ENCODE data around the gene MFSD11.
"Not testable (repeated sequence)": the region's sequence is repeated elsewhere in the genome, so short reads cannot be mapped to it uniquely, and the experiment has no call there.

Gene MFSD11

GRCh38 chr17:76775021-76775600 lies 37.2 kb downstream of the MFSD11 start:
- no peak for TF ChIP-seq CTCF (IDR thresholded peaks at IDR 0.05; ENCODE audit: insufficient read depth, low read length, missing control alignments)
- POLR2A ChIA-PET, result interaction anchor here (0.5 kb wide), 1 partner anchor 30 kb away, joined by 5 read pairs; no protein-coding TSS in a partner anchor
- DNase-seq (ENCODE audit: low read depth, low spot score), result no peak
- no peak overlapping the region for H3K4me3 ChIP-seq (ENCODE audit: low read depth, low read length)
- CTCF ChIA-PET, result interaction anchor here (0.9 to 1.2 kb wide), 2 partner anchors 252 to 281 kb away, joined by 3 read pairs; no protein-coding TSS in a partner anchor

GRCh38 chr17:76781056-76781982 lies 43.4 kb downstream of the MFSD11 start:
- no peak for TF ChIP-seq CTCF (IDR thresholded peaks at IDR 0.05; ENCODE audit: insufficient read depth, low read length, missing control alignments)
- no peak overlapping the region for H3K4me3 ChIP-seq (ENCODE audit: low read depth, low read length)
- ChIA-PET POLR2A (no interaction called here), CTCF (interaction anchor here (1.8 kb wide), 1 partner anchor 13 kb away, joined by 4 read pairs; no protein-coding TSS in a partner anchor)
- DNase-seq (ENCODE audit: low read depth, low spot score), result no peak

- POLR2A ChIA-PET, result no interaction called here
- no peak for DNase-seq (ENCODE audit: low read depth, low spot score)
- TF ChIP-seq CTCF (IDR thresholded peaks at IDR 0.05; ENCODE audit: insufficient read depth, low read length, missing control alignments), result no peak
- H3K4me3 ChIP-seq (ENCODE audit: low read depth, low read length), result no peak overlapping the region
- CTCF ChIA-PET, result interaction anchor here (1.9 kb wide), 1 partner anchor 51 kb away, joined by 5 read pairs; no protein-coding TSS in a partner anchor
These were observed 45.2 kb downstream of the MFSD11 start for GRCh38 chr17:76783146-76783545.

- CTCF ChIA-PET, result no interaction called here
- no peak for DNase-seq (ENCODE audit: low read depth, low spot score)
- POLR2A ChIA-PET, result no interaction called here
- H3K4me3 ChIP-seq (ENCODE audit: low read depth, low read length), result no peak overlapping the region
- no peak for TF ChIP-seq CTCF (IDR thresholded peaks at IDR 0.05; ENCODE audit: insufficient read depth, low read length, missing control alignments)
These were observed 47.0 kb downstream of the MFSD11 start for GRCh38 chr17:76784926-76785325.

GRCh38 chr17:76787866-76788265 lies 49.9 kb downstream of the MFSD11 start:
- DNase-seq (ENCODE audit: low read depth, low spot score); H3K4me3 ChIP-seq (ENCODE audit: low read depth, low read length); POLR2A ChIA-PET; CTCF ChIA-PET: not testable (repeated sequence)

GRCh38 chr17:76789235-76789788 lies 51.4 kb downstream of the MFSD11 start:
- no peak for TF ChIP-seq CTCF (IDR thresholded peaks at IDR 0.05; ENCODE audit: insufficient read depth, low read length, missing control alignments)
- ChIA-PET CTCF (no interaction called here), POLR2A (no interaction called here)
- no peak overlapping the region for H3K4me3 ChIP-seq (ENCODE audit: low read depth, low read length)
- no peak for DNase-seq (ENCODE audit: low read depth, low spot score)
